B cell (primary cell): ENCODE measurements around the gene SAP30. TPM values are rescaled to one million over a fixed set of nuclear protein-coding genes. Genes with fewer than 3 reads are reported as not detected.

ENCODE experiments used
- ATAC-seq: fragments of 200-7000 bp; cut with Tn5 transposase; one replicate; pipeline ENCODE4 v1.10.0; 2021; ENCODE audit warnings: low read depth, mild to moderate bottlenecking, moderate number of reproducible peaks, moderate library complexity
- CTCF ChIA-PET: fragments of 350-600 bp; sonication (Branson Sonifier 250); formaldehyde crosslinking; loops from one replicate; lab custom pipeline; 2021; ENCODE audit warnings: antibody characterized with exemption, inconsistent platforms; lab: Charles Lee
- POLR2A ChIA-PET: fragments of 350-600 bp; sonication (Branson Sonifier 250); formaldehyde crosslinking; loops from one replicate; lab custom pipeline; 2021; ENCODE audit warnings: antibody characterized with exemption; lab: Charles Lee
- DNase-seq: peaks from one replicate; pipeline ENCODE4 v3.0.0; 2013
- H2AFZ ChIP-seq: 2 replicates; pipeline ENCODE4 v1.6.1; 2012; ENCODE audit warnings: mild to moderate bottlenecking, low read depth, low read length; ENCODE audit not compliant: insufficient read depth, poor library complexity, severe bottlenecking
- H3K27ac ChIP-seq, 2 donors: 1 replicate in 1 of 2; 2 replicates in 1 of 2; pipeline ENCODE4 v1.5.1; 2012 to 2013; ENCODE audit warnings: low read length in 2 of 2, mild to moderate bottlenecking in 2 of 2, moderate library complexity in 1 of 2
- H3K27me3 ChIP-seq, 4 experiments: fragments of 200-600 bp in 1 of 4; sonication (generic) in 1 of 4; replicated peaks in 1 of 4; 1 replicate in 2 of 4; 2 replicates in 2 of 4; pipeline versions ENCODE4 v1.6.1 to v1.7.0; 2013 to 2016; ENCODE audit warnings: low read length in 3 of 4, mild to moderate bottlenecking in 2 of 4, mixed read lengths in 1 of 4, moderate library complexity in 1 of 4; ENCODE audit not compliant: insufficient read depth in 4 of 4, control insufficient read depth in 3 of 4; ENCODE audit errors: control extremely low read depth in 1 of 4
- H3K36me3 ChIP-seq, 2 experiments: replicated peaks in 1 of 2; 1 replicate in 1 of 2; 2 replicates in 1 of 2; pipeline versions ENCODE4 v1.6.1 to v1.7.1; 2013; ENCODE audit warnings: low read length in 1 of 2; ENCODE audit not compliant: insufficient read depth in 2 of 2, control insufficient read depth in 1 of 2; ENCODE audit errors: control extremely low read depth in 1 of 2, extremely low read depth in 1 of 2
- H3K4me1 ChIP-seq, 2 donors: fragments of 200-600 bp in 1 of 2; sonication (generic) in 1 of 2; 1 replicate in 1 of 2; 2 replicates in 1 of 2; pipeline versions ENCODE4 v1.5.1 to v1.6.1; 2013 to 2017; ENCODE audit warnings: low read length in 2 of 2; ENCODE audit not compliant: control insufficient read depth in 2 of 2, insufficient read depth in 2 of 2
- H3K4me2 ChIP-seq: replicated peaks from 2 replicates; pipeline ENCODE3; 2012; ENCODE audit warnings: mild to moderate bottlenecking, low read depth, low read length; ENCODE audit not compliant: poor library complexity, severe bottlenecking
- H3K4me3 ChIP-seq, 5 experiments: fragments of 200-600 bp in 1 of 5; sonication (generic) in 1 of 5; 1 replicate in 3 of 5; 2 replicates in 2 of 5; pipeline versions ENCODE4 v1.5.1 to v1.7.0; 2011 to 2016; ENCODE audit warnings: low read length in 4 of 5, mild to moderate bottlenecking in 4 of 5, low read depth in 2 of 5, control low read depth in 1 of 5, moderate library complexity in 1 of 5; ENCODE audit not compliant: insufficient read depth in 1 of 5; ENCODE audit errors: control extremely low read depth in 1 of 5, extremely low read depth in 1 of 5
- H3K79me2 ChIP-seq: fragments of 200-600 bp; sonication (generic); one replicate; pipeline ENCODE4 v1.6.0; 2016; ENCODE audit warnings: low read length; ENCODE audit not compliant: control insufficient read depth, insufficient read depth
- H3K9ac ChIP-seq: fragments of 200-600 bp; sonication (generic); 2 replicates; pipeline ENCODE4 v1.6.1; 2017; ENCODE audit warnings: mild to moderate bottlenecking, low read length, moderate library complexity
- H3K9me3 ChIP-seq, 3 donors: one replicate each; pipeline versions ENCODE4 v1.6.1 to v1.7.1; 2013; ENCODE audit warnings: low read length in 2 of 3; ENCODE audit not compliant: control insufficient read depth in 2 of 3, insufficient read depth in 1 of 3; ENCODE audit errors: control extremely low read depth in 1 of 3
- H4K20me1 ChIP-seq: 2 replicates; pipeline ENCODE4 v1.6.0; 2012; ENCODE audit warnings: mild to moderate bottlenecking, low read length; ENCODE audit not compliant: insufficient read depth, control insufficient read depth, poor library complexity, severe bottlenecking
- H3K27ac Mint-ChIP-seq: one replicate; pipeline ENCODE4 v1.8.0; 2021; ENCODE audit warnings: mixed read lengths
- H3K27me3 Mint-ChIP-seq: one replicate; pipeline ENCODE4 v1.8.0; 2021; ENCODE audit warnings: mixed read lengths
- H3K4me1 Mint-ChIP-seq: one replicate; pipeline ENCODE4 v1.8.0; 2021; ENCODE audit warnings: mixed read lengths
- H3K4me3 Mint-ChIP-seq: one replicate; pipeline ENCODE4 v1.8.0; 2021; ENCODE audit warnings: mixed read lengths
- H3K9me3 Mint-ChIP-seq: one replicate; pipeline ENCODE4 v1.8.0; 2022; ENCODE audit warnings: mixed read lengths; ENCODE audit not compliant: insufficient read depth
- CTCF ChIP-seq: fragments of 200-600 bp; IDR thresholded peaks from one replicate; pipeline ENCODE4 v1.8.0; 2022; ENCODE audit warnings: antibody characterized with exemption, mild to moderate bottlenecking
- EZH2 ChIP-seq: IDR thresholded peaks from 2 replicates; pipeline ENCODE4 v1.6.1; 2012; ENCODE audit warnings: borderline replicate concordance, low read depth, mild to moderate bottlenecking, moderate library complexity, low read length; ENCODE audit not compliant: insufficient read depth, poor library complexity, severe bottlenecking
- WGBS: methylation state at CpG from one replicate; pipeline ENCODE4 v1.1.5; 2013; ENCODE audit warnings: missing lambda C conversion rate; ENCODE audit not compliant: insufficient coverage; 5-methylcytosine and 5-hydroxymethylcytosine counted together
- intact Hi-C: fragments of 100-400 bp; cut with micrococcal nuclease; formaldehyde crosslinking; loops from one replicate; pipeline ENCODE4 v1.10.0; 2022
- polyA plus RNA-seq: library from polyadenylated mRNA; depleted of rRNA; stranded (reverse); fragments of >200 nt; gene quantifications from 2 replicates; pipeline ENCODE4 v1.2.3, GENCODE V29; 2012
- total RNA-seq, 2 donors: library from RNA; stranded (reverse); fragments of 120-200 nt in 1 of 2; gene quantifications; 1 replicate in 1 of 2; 2 replicates in 1 of 2; pipeline versions ENCODE4 v1.2.3 to v1.2.4, GENCODE V29; 2013 to 2022

SAP30 gene
- total and polyA plus RNA-seq, 2 donors (not counting 1 experiment from before 2014, with no cell fraction given), result 2.5 to 3.5 TPM

GRCh38 chr4:173365359-173365996 lies 5.3 kb upstream of the SAP30 start:
- intact Hi-C loops, result no loop called here
- H3K36me3 ChIP-seq, result no peaks in the 10 kb centered on the region
- no peaks in the 10 kb centered on the region for H3K9me3 ChIP-seq
- Mint-ChIP-seq H3K27me3 (no peaks in the 10 kb centered on the region), H3K9me3 (no peaks in the 10 kb centered on the region), H3K27ac (no peak overlapping the region), H3K4me1 (peaks cover 5% of the 10 kb centered on the region), H3K4me3 (no peak overlapping the region)
- no peak for DNase-seq
- no peaks in the 10 kb centered on the region for H3K79me2 ChIP-seq
- no peaks in the 10 kb centered on the region for H4K20me1 ChIP-seq
- WGBS, result no CpG with 5 or more reads among the region's 2 CpGs
- H3K4me2 ChIP-seq, result no peak overlapping the region
- H3K27me3 ChIP-seq, result no peaks in the 10 kb centered on the region
- peaks cover 4 to 5% of the 10 kb centered on the region in 2 donors for H3K4me1 ChIP-seq
- ChIA-PET POLR2A (no interaction called here), CTCF (no interaction called here)
- no peak overlapping the region for H2AFZ ChIP-seq
- no peak overlapping the region for H3K27ac ChIP-seq
- no peak for TF ChIP-seq EZH2
- TF ChIP-seq CTCF, result no peak
- ATAC-seq, result no peak
- H3K9ac ChIP-seq, result no peak overlapping the region
- H3K4me3 ChIP-seq, result no peak overlapping the region

GRCh38 chr4:173367285-173367684 lies 3.5 kb upstream of the SAP30 start:
- peaks cover 6% of the 10 kb centered on the region for H3K79me2 ChIP-seq
- ChIA-PET POLR2A (interaction anchor here (1.4 kb wide), 1 partner anchor 33 kb away, joined by 6 read pairs; the partner anchor contains the start of gene HMGB2), CTCF (interaction anchor here (1.6 kb wide), 1 partner anchor 48 kb away, joined by 3 read pairs; no protein-coding TSS in a partner anchor)
- Mint-ChIP-seq H3K4me3 (no peak overlapping the region), H3K27ac (no peak overlapping the region), H3K27me3 (no peaks in the 10 kb centered on the region), H3K9me3 (no peaks in the 10 kb centered on the region), H3K4me1 (peaks cover 15% of the 10 kb centered on the region)
- no peak overlapping the region for H3K4me3 ChIP-seq
- intact Hi-C loops, result no loop called here
- no peak overlapping the region for H3K9ac ChIP-seq
- no peaks in the 10 kb centered on the region for H4K20me1 ChIP-seq
- no peaks in the 10 kb centered on the region for H3K9me3 ChIP-seq
- no peak for DNase-seq
- no peaks in the 10 kb centered on the region for H3K27me3 ChIP-seq
- no peak overlapping the region for H3K27ac ChIP-seq
- H3K4me1 ChIP-seq, result peaks cover 9 to 12% of the 10 kb centered on the region in 2 donors
- TF ChIP-seq CTCF (no peak), EZH2 (no peak)
- H3K36me3 ChIP-seq, result no peaks in the 10 kb centered on the region
- H2AFZ ChIP-seq, result no peak overlapping the region
- no peak overlapping the region for H3K4me2 ChIP-seq
- no peak for ATAC-seq
